Measurements from ENCODE around the gene LSM10.

LSM10 gene

DNA sequence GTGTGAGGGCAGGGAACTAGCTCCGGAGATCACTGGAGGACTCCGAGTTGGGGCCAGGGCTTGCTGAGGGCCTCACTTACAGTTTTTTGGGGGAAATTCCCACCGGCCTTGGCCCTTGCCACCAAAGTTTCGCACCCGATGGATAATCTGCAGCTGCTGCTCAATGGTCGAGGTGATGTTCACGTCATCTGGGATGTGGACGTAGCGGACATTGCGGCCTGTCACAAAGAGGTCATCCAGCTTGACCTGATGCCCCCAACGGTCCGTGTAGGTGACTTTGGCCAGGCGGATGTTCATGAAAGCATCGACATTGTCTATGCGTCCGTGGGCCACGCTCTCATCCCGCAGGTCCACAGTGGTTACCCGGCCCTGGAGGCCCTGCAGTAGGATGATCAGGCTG, 4.0 kb downstream of the LSM10 start:
- TF ChIP-seq, protein P1, sequence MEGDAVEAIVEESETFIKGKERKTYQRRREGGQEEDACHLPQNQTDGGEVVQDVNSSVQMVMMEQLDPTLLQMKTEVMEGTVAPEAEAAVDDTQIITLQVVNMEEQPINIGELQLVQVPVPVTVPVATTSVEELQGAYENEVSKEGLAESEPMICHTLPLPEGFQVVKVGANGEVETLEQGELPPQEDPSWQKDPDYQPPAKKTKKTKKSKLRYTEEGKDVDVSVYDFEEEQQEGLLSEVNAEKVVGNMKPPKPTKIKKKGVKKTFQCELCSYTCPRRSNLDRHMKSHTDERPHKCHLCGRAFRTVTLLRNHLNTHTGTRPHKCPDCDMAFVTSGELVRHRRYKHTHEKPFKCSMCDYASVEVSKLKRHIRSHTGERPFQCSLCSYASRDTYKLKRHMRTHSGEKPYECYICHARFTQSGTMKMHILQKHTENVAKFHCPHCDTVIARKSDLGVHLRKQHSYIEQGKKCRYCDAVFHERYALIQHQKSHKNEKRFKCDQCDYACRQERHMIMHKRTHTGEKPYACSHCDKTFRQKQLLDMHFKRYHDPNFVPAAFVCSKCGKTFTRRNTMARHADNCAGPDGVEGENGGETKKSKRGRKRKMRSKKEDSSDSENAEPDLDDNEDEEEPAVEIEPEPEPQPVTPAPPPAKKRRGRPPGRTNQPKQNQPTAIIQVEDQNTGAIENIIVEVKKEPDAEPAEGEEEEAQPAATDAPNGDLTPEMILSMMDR (IDR thresholded peaks at IDR 0.05) = no peak
- H3K4me1 ChIP-seq = peaks cover 0 to 34% (median 27%) of the 10 kb centered on the region in 4 donors
- DNase-seq = no peak
- H3K9me3 ChIP-seq = no peaks in the 10 kb centered on the region
- H3K36me3 ChIP-seq = peaks cover 14 to 46% (median 34%) of the 10 kb centered on the region in 3 donors
- no peaks in the 10 kb centered on the region for H3K27me3 ChIP-seq
- H3K27ac ChIP-seq = no peak overlapping the region
- intact Hi-C loops (cut with DNase I; ENCODE audit: low total_unique reads) = no loop called here
- no peak overlapping the region for H3K4me3 ChIP-seq

DNA sequence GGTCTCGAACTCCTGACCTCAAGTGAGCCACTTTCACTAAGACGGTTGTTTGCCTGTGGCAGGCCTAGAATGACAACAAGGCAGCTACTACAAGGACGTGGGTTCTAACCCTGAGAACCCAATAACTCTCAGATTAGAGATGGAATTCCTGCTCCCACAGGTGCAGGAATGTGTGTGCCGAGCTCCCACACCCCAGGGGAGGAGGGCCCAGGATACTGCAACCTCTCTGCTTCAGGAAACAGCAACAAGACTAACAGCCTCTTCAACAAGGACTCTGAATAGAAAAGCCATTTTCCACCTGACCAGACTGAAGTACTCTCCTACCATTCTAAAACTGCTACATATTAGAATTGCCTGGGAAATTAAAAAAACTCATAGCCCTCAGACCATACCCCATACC, 4.9 kb downstream of the LSM10 start:
- peaks cover 14 to 46% (median 34%) of the 10 kb centered on the region in 3 donors for H3K36me3 ChIP-seq
- TF ChIP-seq, protein P1 (IDR thresholded peaks at IDR 0.05) = no peak
- no peak overlapping the region for H3K27ac ChIP-seq
- H3K27me3 ChIP-seq = no peaks in the 10 kb centered on the region
- intact Hi-C loops (cut with DNase I; ENCODE audit: low total_unique reads) = no loop called here
- H3K4me1 ChIP-seq = peaks cover 0 to 36% (median 29%) of the 10 kb centered on the region in 4 donors
- no peak overlapping the region for H3K4me3 ChIP-seq
- H3K9me3 ChIP-seq = no peaks in the 10 kb centered on the region
- no peak for DNase-seq

DNA sequence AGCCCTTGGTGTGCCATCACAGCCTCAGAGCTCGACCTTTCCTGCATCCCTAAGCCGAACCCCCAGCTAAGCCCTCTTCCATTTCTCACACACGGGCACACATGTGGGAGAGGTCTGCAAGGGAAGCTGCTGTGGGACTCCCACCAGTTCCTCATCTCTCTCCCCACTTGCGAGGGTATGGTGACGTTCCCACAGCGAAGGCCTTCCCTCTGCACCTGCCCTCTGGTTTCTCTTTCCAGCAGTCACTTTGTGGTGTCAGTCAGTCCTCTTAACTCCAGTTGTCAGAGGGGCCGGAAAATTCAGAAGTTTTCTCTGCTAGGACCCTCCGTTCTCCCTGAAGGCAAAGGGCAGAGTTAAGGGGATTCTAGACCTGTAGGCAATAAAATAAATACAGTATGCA, 6.4 kb downstream of the LSM10 start:
- intact Hi-C loops (cut with DNase I; ENCODE audit: low total_unique reads) = no loop called here
- Histone ChIP-seq H3K27me3 (no peaks in the 10 kb centered on the region), H3K4me3 (no peak overlapping the region), H3K9me3 (no peaks in the 10 kb centered on the region), H3K4me1 (peaks cover 8 to 39% (median 33%) of the 10 kb centered on the region in 4 donors), H3K36me3 (peaks cover 14 to 46% (median 34%) of the 10 kb centered on the region in 3 donors), H3K27ac (peak overlapping the region in 1 of 2 donors; percentile 90)
- DNase-seq = no peak
- TF ChIP-seq, protein P1 (IDR thresholded peaks at IDR 0.05) = no peak

DNA sequence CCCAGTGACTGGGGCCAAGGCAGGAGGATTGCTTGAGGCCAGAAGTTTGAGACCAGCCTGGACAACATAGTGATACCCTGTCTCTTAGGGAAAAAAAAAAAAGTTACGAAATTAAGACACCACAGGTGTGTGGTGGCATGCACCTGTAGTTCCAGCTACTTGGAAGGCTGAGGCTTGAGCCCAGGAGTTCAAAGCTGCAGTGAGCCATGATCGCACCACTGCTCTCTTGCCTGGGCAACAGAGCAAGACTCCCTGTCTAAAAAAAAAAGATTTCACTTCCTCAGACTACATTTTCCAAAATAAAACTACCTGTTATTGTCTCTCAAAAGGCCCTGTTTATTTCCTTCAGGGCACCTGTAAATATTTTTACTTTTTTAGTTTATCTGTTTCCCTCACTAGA, 7.3 kb downstream of the LSM10 start:
- Histone ChIP-seq H3K27me3 (no peaks in the 10 kb centered on the region), H3K36me3 (peaks cover 14 to 46% (median 34%) of the 10 kb centered on the region in 3 donors), H3K9me3 (no peaks in the 10 kb centered on the region), H3K27ac (peak overlapping the region; percentile 90 to 95), H3K4me3 (no peak overlapping the region), H3K4me1 (peaks cover 8 to 32% (median 30%) of the 10 kb centered on the region in 4 donors)
- intact Hi-C loops (cut with DNase I; ENCODE audit: low total_unique reads) = no loop called here
- no peak for DNase-seq
- TF ChIP-seq, protein P1 (IDR thresholded peaks at IDR 0.05) = no peak

DNA sequence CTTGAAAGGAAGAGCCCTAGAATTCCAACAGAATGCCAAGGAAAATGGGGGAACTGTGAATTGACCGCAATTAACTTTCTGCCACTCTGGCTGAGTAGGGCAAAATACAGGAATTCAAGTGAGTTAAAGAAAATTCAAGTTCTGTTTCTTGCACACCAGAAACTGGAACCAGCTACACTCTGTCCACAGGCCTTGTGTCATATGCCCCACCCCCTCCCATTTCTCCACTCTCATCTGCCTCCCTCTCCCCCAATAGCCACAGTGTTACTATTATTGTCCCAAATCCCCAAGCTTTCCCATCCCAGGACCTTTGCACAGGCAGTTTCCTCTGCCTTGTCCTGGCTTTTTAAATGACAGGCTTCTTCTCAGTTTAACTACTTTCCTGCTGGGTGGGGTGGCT, 7.7 kb downstream of the LSM10 start:
- Histone ChIP-seq H3K4me1 (peaks cover 8 to 31% (median 29%) of the 10 kb centered on the region in 4 donors), H3K36me3 (peaks cover 14 to 46% (median 34%) of the 10 kb centered on the region in 3 donors), H3K9me3 (no peaks in the 10 kb centered on the region), H3K4me3 (no peak overlapping the region), H3K27ac (peak overlapping the region; percentile 90 to 95), H3K27me3 (no peaks in the 10 kb centered on the region)
- intact Hi-C loops (cut with DNase I; ENCODE audit: low total_unique reads) = no loop called here
- no peak for DNase-seq
- TF ChIP-seq, protein P1 (IDR thresholded peaks at IDR 0.05) = no peak

DNA sequence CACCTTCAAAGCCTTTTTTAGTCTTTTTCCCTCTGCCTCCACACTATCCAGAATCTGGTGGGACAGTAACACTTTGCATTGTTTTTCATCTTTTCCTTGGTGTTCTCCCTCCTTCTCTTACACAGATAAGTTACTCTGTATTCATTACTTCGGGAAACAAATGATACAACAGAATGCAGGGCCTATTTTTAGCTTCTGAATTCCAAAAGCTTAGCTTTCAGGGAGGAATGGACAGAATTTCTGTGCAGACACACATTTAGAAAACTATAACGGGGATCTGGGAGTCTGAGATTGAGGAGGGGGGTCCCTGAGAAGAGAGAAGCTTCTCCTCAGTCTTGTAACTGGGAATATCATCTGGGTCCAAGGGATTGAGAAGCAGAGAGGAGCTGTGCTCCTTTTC, 8.4 kb downstream of the LSM10 start:
- Histone ChIP-seq H3K36me3 (peaks cover 14 to 46% (median 34%) of the 10 kb centered on the region in 3 donors), H3K4me3 (no peak overlapping the region), H3K27ac (peak overlapping the region; percentile 90 to 95), H3K27me3 (no peaks in the 10 kb centered on the region), H3K9me3 (no peaks in the 10 kb centered on the region), H3K4me1 (peaks cover 8 to 38% (median 34%) of the 10 kb centered on the region in 4 donors)
- intact Hi-C loops (cut with DNase I; ENCODE audit: low total_unique reads) = no loop called here
- no peak for DNase-seq
- TF ChIP-seq, protein P1 (IDR thresholded peaks at IDR 0.05) = no peak
